Psoas muscle (tissue), 8 donors: Measurements from ENCODE around the gene FAT1. TPM values are rescaled to one million over a fixed set of nuclear protein-coding genes. Genes with fewer than 3 reads are reported as not detected.
A peak's percentile ranks its signal among the peaks of the same experiment; 100 is the strongest.

ENCODE experiments used
- ATAC-seq, 4 donors: fragments of 200-7000 bp; cut with Tn5 transposase; one replicate each; pipeline ENCODE4 v1.9.1; 2020; ENCODE audit warnings: moderate library complexity in 3 of 4, mild to moderate bottlenecking in 2 of 4
- DNase-seq, 2 donors: peaks; one replicate each; pipeline ENCODE4 v3.0.0-alpha.2; 2020
- H3K27ac ChIP-seq: fragments of 200-600 bp; one replicate; pipeline ENCODE4 v1.8.0; 2022
- H3K27me3 ChIP-seq, 3 donors: fragments of 200-600 bp in 1 of 3; one replicate each; pipeline versions ENCODE4 v1.6.1 to v1.8.0; 2013 to 2022; ENCODE audit warnings: low read length in 2 of 3, mild to moderate bottlenecking in 2 of 3, moderate library complexity in 1 of 3; ENCODE audit not compliant: insufficient read depth in 3 of 3
- H3K36me3 ChIP-seq, 2 donors: fragments of 200-600 bp in 1 of 2; one replicate each; pipeline versions ENCODE4 v1.6.1 to v1.8.0; 2013 to 2022; ENCODE audit warnings: low read depth in 1 of 2, mild to moderate bottlenecking in 1 of 2, moderate library complexity in 1 of 2; ENCODE audit not compliant: insufficient read depth in 1 of 2
- H3K4me1 ChIP-seq: fragments of 200-600 bp; one replicate; pipeline ENCODE4 v1.8.0; 2022
- H3K4me3 ChIP-seq: fragments of 200-600 bp; one replicate; pipeline ENCODE4 v1.8.0; 2022; ENCODE audit warnings: mild to moderate bottlenecking
- H3K9me3 ChIP-seq: fragments of 200-600 bp; one replicate; pipeline ENCODE4 v1.8.0; 2022
- WGBS, 3 donors: extraction: QIAGEN DNeasy Blood & Tissue Kit; methylation state at CpG; one replicate each; pipeline versions ENCODE4 v1.1.6 to v1.1.7; 2013; 5-methylcytosine and 5-hydroxymethylcytosine counted together
- intact Hi-C, 2 donors: fragments of 100-400 bp; cut with DNase I; formaldehyde crosslinking; loops; one replicate each; pipeline versions ENCODE4 v1.11.0 to v1.14.2; 2022
- polyA plus RNA-seq, 3 donors: library from polyadenylated mRNA; stranded (reverse); fragments of 200-250 nt; gene quantifications; one replicate each; pipeline ENCODE4 v1.2.3, GENCODE V29; 2013
- total RNA-seq, 4 donors: library from RNA; stranded (reverse); fragmentation: NEBNext Ultra II Directional in 2 of 4; extraction: Animal tissue kit (Norgen Biotek cat#: 25700) in 2 of 4; gene quantifications; one replicate each; pipeline versions ENCODE4 v1.2.1 to v1.2.4, GENCODE V29; 2021 to 2023
- TF ChIP-seq, protein P1 (sequence below): fragments of 200-600 bp; IDR thresholded peaks from one replicate; pipeline ENCODE4 v1.8.0; 2022; ENCODE audit warnings: antibody characterized with exemption
- donor health status: healthy with polysubstance abuse.
- donor health status: DM: no; HTN: no; CAD: no; lungs with moderate emphysema.
- donor health status: Bipolar disorder and iron deficiency.
- donor health status: healthy.
- donor health status: DM: yes; HTN: yes; CAD: no.
- donor health status: DM: no; HTN: no; CAD: no.
- donor health status: DM: no; HTN: no; CAD: no.
- donor health status: DM: yes; HTN: yes; CAD: no.

The FAT1 gene
- total and polyA plus RNA-seq, 7 donors: 1.8 to 11.5 (median 4.0) TPM

DNA sequence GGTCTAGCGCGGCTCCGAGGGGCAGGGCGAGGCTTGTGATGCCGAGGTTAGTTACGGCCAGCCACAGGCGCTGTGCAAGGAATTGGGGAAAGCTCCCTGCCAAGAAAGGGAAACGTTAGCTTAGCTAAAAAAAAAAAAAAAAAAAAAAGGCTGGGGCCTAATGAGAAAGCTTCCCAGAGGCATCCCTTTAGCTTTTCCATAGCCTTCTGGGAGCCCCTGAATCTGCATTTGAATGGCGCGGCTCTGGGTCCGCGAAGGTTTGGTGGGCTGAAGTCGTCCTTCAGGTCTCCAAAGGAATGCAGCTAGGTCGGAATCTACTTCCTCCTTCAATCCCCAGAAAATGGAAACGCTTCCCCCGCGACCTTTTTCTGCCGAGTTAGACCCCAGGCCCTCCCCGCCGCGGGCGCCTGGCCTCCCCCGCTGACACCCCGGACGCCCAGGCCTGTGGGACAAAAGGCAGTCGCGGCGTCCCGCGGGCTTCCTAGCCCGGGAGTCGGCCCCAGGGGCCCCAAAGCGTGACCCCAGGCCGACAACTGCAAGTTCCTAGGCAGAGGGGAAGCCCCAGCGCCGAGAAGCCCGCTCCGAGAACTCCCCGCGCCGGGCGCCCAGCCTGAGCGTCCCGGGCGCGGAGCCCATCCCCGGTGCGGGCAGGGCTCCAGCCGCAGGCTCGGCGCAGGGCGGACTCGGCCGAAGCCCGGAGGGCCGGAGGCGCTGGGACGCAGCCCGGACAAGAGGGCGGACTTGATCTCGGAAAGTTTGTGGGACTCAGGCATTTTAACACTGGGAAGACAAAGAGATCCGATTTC is 605 bp upstream of the FAT1 start:
- H3K4me3 ChIP-seq: peak overlapping the region; percentile 77
- H3K36me3 ChIP-seq: no peaks in the 10 kb centered on the region
- H3K4me1 ChIP-seq: peaks cover 6% of the 10 kb centered on the region
- WGBS, 3 donors: 0 to 1% (median 0%) methylated on average over 59 to 62 of the region's 62 CpGs
- peak; percentile 53 to 68 (median 62) for ATAC-seq
- intact Hi-C loops: loop anchor here in 1 of 2 donors (10.0 kb wide), 1 partner anchor 231 kb away; no protein-coding TSS in a partner anchor
- TF ChIP-seq, protein P1, sequence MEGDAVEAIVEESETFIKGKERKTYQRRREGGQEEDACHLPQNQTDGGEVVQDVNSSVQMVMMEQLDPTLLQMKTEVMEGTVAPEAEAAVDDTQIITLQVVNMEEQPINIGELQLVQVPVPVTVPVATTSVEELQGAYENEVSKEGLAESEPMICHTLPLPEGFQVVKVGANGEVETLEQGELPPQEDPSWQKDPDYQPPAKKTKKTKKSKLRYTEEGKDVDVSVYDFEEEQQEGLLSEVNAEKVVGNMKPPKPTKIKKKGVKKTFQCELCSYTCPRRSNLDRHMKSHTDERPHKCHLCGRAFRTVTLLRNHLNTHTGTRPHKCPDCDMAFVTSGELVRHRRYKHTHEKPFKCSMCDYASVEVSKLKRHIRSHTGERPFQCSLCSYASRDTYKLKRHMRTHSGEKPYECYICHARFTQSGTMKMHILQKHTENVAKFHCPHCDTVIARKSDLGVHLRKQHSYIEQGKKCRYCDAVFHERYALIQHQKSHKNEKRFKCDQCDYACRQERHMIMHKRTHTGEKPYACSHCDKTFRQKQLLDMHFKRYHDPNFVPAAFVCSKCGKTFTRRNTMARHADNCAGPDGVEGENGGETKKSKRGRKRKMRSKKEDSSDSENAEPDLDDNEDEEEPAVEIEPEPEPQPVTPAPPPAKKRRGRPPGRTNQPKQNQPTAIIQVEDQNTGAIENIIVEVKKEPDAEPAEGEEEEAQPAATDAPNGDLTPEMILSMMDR: no peak
- H3K9me3 ChIP-seq: peaks cover 9% of the 10 kb centered on the region
- peak overlapping the region; percentile 73 for H3K27ac ChIP-seq
- peaks cover 0 to 55% (median 24%) of the 10 kb centered on the region in 3 donors for H3K27me3 ChIP-seq
- DNase-seq: peak; percentile 40 to 56

DNA sequence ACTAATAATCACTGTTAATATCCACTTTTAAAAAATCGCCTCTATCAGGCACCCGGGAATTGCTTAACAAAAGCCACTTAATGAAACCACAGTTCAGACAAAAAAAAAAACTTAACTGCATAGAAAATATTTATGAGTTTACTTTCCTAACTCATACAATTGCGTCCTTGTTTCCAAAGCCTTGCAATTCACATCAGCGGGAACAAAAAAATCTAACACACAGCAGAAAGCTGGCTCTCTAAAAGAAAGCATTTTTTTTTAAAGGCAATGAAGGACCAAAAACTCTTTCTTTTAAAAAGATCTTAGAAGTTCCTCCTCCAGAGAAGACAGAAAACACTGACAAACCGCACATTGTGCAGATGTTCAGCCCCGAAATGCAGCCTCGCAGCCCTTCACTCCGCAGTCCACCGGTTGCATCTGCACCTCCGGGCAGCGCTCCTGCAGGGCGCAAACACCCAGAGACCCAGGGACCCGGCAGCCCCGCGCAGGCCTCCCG is 812 bp downstream of the FAT1 start:
- peaks cover 6% of the 10 kb centered on the region for H3K4me1 ChIP-seq
- TF ChIP-seq, protein P1: no peak

DNA sequence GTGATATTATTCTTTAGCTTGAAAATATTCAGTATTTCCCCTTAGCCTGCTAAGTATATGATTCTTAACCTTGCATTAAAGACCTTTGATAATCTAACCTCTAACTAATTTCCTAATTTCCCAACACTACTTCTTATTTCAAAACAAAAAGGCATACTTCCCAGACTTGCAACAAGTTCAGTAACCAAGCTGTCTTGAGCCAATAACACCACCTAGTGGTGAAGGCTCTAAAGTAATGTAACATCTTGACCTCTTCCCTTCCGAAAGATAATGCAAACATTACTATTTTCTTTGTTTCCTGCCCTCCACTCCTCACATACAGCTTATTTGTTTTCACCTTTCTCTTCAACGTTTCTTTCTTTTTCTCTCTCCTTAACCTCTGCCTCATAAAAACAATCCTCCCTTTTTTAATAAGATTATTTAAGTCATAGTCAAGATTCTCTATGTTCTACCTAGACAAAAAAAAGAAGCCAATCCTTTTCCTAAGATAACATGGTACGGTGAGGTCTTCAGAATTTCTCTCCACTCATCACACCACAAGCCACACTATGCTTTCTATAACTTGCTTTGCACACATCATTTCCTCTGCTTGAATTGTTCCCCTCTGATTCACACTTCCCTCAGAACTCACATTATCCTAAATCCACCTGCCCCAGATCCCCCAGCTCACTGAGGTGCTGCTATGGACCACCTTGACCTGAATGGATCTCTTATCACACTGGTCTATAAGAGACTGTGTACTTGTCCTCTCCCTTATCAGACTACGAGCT is 3.5 kb downstream of the FAT1 start:
- Histone ChIP-seq H3K4me3 (no peak overlapping the region), H3K4me1 (no peaks in the 10 kb centered on the region), H3K36me3 (no peaks in the 10 kb centered on the region), H3K27me3 (peaks cover 0 to 24% (median 20%) of the 10 kb centered on the region in 3 donors), H3K27ac (no peak overlapping the region), H3K9me3 (peaks cover 9% of the 10 kb centered on the region)
- WGBS, 3 donors: 84 to 85% (median 85%) methylated on average over 4 of the region's 4 CpGs
- TF ChIP-seq, protein P1: peak; percentile 13
- ATAC-seq: no peak
- intact Hi-C loops: loop anchor here in 1 of 2 donors (10.0 kb wide), 1 partner anchor 235 kb away; no protein-coding TSS in a partner anchor
- DNase-seq: no peak

More for the DNA sequence above, 812 bp downstream of the FAT1 start:
- intact Hi-C loops: loop anchor here in 1 of 2 donors (10.0 kb wide), 1 partner anchor 232 kb away; no protein-coding TSS in a partner anchor
- H3K4me3 ChIP-seq: peak overlapping the region; percentile 77
- H3K36me3 ChIP-seq: no peaks in the 10 kb centered on the region
- peaks cover 9% of the 10 kb centered on the region for H3K9me3 ChIP-seq
- peak in 1 of 2 donors; percentile 55 for DNase-seq
- H3K27ac ChIP-seq: peak overlapping the region; percentile 73
- peak in 1 of 4 donors; percentile 15 for ATAC-seq
- WGBS, 3 donors: 4 to 6% (median 4%) methylated on average over 16 of the region's 16 CpGs
- peaks cover 0 to 48% (median 25%) of the 10 kb centered on the region in 3 donors for H3K27me3 ChIP-seq

DNA sequence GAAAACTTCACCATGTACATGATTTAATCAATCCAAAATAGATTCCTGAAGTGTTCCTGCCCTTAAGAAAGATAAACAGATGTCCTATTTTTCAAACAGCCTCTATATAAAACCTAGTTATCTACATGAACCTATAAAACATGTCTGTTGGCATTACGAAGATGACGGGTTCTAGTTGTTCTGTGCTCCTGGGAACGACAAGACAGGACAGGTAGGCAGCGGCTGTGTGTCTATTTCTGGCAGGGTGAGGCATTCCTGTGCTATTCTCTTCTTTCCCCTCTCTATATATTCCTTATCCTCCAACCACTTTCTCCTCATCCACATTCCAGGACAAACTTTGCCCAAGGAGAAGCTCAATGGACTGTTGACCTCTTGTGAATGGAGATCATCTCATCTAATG is 6.1 kb downstream of the FAT1 start:
- intact Hi-C loops: no loop called here
- peaks cover 0 to 6% (median 2%) of the 10 kb centered on the region in 3 donors for H3K27me3 ChIP-seq
- 72 to 92% (median 88%) methylated on average over 4 of the region's 4 CpGs for WGBS, 3 donors
- H3K4me3 ChIP-seq: no peak overlapping the region
- no peak for DNase-seq
- TF ChIP-seq, protein P1: no peak
- no peaks in the 10 kb centered on the region for H3K36me3 ChIP-seq
- H3K27ac ChIP-seq: no peak overlapping the region
- H3K4me1 ChIP-seq: no peaks in the 10 kb centered on the region
- ATAC-seq: no peak
- peaks cover 9% of the 10 kb centered on the region for H3K9me3 ChIP-seq
